ENCODE measurements around the gene TNFRSF18. TPM values are rescaled to one million over a fixed set of nuclear protein-coding genes. Genes with fewer than 3 reads are reported as not detected.

The TNFRSF18 gene
- total RNA-seq, 1 donor, result 4.3 TPM

DNA sequence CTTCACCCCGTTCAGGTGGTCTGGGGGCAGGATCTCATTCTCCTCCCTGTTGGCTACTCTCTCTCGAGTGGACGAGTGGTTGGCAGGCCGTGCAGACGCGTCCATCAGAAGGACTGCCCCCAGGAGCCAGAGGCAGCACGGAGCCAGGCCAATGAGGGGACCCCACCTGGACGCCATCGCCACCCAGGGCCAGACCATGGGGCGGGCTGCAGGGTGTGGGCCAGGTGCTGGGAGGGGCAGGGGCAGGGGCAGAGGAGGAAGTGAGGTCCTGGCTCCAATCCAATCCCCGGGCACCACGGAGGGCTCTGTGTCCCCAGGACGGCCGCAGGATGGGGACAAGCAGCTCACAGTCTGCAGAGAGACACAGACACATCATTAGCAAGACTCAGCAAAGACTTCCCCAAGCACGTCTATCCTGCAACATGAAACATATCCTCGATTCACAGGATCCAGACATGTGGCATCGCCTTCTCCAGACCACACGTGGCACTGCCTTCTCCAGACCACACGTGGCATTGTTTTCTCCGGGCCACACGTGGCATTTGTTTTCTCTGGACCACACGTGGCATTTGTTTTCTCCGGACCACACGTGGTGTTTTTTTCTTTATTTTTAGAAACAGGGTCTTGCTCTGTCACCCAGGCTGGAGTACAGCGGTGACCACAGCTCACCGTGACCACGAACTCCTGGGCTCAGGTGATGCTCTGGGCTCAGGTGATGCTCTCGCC, 22.4 kb upstream of the TNFRSF18 start:
- DNase-seq (ENCODE audit: low read depth in 2 of 3, low spot score in 2 of 3), result no peak

DNA sequence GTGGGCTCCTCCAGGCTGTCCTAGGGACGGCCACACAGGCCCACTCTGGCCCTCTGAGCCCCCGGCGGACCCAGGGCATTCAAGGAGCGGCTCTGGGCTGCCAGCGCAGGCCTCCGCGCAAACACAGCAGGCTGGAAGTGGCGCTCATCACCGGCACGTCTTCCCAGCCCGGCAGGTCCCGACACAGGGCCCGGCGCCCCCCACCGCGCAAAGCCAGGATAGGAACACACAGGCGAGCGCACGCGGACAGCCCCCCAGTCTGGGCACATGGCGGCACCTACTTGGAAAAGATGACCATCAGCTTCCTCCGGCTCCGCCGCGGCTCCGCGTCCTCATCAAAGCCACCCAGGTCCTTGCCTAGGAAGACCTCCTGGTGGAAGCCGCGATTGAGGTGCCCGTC, 21.8 kb upstream of the TNFRSF18 start:
- DNase-seq (ENCODE audit: low read depth in 2 of 3, low spot score in 2 of 3), result no peak

DNA sequence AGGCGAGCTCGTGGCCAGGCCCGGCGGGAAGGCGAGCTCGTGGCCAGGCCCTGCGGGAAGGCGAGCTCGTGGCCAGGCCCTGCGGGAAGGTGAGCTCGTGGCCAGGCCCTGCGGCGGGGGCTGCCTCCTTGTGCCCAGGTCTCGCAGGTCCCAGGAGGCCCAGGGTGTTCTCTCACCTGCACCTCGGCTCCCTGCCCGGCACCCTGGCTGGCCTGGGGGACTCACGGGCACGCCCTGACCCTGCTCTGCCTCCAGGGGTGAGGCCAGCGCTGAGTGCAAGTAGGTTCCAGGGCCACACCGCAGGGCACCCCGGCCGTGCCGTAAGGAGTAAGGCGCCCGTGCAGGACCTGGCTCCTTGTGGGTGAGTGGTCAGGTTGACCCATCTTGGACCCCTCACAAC, 21.0 kb upstream of the TNFRSF18 start:
- DNase-seq (ENCODE audit: low read depth in 2 of 3, low spot score in 2 of 3), result no peak

DNA sequence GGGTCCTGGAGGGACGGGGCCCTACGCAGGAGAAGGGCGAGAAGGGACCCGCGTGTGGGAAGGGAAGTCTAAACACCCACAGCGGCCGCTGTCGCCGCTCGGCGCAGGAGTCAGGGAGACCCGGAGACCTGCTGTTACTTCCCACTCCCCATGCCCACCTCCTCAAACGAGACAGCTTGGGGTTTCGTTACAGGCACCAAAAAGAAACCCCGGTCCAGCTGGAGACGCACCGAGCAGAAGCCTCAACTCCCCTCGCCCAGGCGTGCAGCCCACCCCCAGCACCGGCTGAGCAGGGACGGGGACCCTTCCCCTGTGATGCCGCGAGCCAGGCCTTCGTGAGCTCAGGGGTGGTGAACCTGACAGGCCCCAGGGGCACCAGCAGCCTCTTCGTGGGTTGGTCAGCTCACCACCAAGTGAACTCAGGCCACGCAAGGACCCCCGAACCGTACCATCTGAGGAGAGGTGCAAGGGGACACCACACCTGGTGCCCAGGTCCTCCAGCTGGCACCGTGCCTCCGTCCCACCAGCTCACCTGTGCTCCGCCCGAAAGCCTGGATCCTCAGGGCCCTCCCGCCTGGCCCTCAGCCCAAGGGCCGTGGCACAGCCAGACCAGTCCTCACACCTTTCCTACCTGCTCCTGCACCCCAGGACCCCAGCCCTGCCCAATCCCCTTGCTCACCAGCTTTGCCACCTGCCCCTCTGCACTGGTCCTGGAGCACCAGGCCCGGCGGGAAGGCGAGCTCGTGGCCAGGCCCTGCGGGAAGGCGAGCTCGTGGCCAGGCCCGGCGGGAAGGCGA, 20.4 kb upstream of the TNFRSF18 start:
- DNase-seq (ENCODE audit: low read depth in 2 of 3, low spot score in 2 of 3), result no peak

DNA sequence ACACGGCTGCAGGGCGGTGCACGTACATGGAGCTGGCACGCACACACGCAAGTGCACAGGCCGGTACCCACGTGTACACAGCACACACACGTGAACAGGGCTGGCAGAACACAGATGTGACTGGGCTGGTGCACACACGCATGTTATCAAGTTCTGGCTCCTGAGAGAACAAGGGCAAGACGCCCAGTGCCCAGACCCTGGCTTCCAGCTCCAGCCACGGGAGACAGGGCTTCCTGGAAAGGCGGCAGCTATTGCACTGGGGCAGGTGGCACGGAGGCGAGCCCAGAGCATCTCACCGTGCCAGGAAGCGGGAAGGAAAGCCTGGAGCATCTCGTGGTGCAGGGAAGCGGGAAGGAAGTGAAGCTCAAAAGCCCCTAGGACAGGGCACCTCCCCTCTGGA, 19.5 kb upstream of the TNFRSF18 start:
- no peak for DNase-seq (ENCODE audit: low read depth in 2 of 3, low spot score in 2 of 3)

DNA sequence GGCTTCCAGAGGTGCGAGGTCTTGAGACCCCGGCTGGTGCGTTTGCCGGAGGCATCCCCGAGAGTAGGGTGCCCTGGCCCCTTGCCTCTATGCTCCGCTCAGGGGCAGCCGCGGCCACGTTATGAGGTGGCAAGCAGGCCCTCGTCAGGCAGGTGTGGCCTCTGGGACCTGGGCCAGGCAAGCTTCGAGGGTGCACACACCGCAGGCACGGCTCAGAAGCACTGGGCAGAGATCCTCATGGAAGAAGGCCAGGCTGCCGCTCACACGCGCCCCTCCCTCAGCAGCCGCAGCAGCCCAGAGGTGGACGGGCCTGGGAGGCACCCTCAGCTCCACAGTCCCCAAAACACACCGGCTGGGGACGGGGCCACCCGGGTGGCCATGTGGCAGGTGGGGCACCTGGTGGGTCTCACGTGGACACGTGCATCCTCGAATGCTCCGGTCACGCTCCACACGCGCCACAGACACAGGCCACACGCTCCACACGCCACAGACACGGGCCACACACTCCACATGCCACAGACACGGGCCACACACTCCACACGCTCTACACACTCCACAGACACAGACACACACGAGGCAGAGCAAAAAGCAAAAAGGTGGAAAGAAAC, 18.9 kb upstream of the TNFRSF18 start:
- DNase-seq (ENCODE audit: low read depth in 2 of 3, low spot score in 2 of 3), result no peak

DNA sequence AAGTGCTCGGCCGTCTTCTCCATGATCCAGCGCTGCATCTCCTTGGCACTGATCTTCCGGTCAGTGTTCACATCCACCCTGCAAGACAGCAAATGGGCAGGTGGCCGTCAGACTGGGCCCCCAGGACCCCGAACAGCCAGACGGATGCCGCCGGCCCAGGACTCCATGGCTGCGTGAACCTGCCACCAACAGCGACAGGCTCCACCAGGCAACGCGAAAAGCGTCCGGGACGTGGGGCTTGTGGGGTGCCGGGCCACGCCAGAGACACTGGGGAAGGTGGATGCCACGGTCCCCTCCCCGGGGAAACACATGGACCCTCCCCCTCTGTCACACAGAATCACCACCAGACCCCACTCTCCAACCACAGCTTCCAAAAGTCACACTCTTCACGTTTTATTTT, 17.5 kb upstream of the TNFRSF18 start:
- no peak for DNase-seq (ENCODE audit: low read depth in 2 of 3, low spot score in 2 of 3)

DNA sequence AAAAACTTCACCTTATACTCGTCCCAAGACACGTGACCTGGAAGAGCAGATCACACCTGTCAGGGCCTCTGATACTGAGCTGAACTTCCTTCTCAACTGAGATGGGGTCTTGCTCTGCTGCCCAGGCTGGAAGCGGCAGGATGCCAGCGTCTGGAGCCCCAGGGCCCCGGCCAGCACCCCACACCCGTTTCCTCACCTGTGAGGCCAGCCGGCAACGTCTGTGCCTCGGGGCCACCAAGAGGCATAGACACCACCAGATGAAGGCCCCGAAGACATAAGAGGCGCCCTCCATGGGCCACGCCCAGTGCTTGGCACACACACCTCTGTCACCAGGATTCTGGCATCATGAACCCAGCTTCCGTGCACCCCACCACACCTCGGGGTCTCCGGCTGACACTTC, 16.9 kb upstream of the TNFRSF18 start:
- DNase-seq (ENCODE audit: low read depth in 2 of 3, low spot score in 2 of 3), result no peak

DNA sequence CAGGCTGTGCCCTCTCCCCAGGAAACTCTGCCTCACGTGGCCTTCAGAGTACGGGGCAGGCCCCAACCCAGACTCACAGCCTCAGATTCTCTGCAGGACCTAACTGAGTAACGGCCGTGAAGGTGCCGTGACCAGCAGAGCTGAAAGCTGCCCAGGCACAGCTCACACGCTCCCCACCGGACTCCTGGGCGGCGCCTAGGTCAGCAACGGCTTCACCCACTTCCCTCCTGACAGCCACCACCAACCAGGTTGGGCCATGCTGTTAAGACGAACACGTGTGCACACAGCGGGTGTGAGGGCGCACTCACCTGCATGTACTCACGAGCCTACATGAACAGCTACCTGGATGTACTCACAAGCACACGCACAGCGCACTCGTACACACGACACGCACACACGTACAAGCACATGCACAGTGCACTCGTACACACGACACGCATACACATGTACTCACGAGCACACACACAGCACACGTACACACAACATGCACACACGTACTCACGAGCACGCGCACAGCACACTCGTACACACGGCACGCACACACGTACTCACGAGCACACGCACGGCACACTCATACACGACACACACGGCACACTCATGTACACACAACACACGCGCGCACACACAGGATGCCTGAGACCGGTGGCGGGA, 16.3 kb upstream of the TNFRSF18 start:
- DNase-seq (ENCODE audit: low read depth in 2 of 3, low spot score in 2 of 3), result no peak

DNA sequence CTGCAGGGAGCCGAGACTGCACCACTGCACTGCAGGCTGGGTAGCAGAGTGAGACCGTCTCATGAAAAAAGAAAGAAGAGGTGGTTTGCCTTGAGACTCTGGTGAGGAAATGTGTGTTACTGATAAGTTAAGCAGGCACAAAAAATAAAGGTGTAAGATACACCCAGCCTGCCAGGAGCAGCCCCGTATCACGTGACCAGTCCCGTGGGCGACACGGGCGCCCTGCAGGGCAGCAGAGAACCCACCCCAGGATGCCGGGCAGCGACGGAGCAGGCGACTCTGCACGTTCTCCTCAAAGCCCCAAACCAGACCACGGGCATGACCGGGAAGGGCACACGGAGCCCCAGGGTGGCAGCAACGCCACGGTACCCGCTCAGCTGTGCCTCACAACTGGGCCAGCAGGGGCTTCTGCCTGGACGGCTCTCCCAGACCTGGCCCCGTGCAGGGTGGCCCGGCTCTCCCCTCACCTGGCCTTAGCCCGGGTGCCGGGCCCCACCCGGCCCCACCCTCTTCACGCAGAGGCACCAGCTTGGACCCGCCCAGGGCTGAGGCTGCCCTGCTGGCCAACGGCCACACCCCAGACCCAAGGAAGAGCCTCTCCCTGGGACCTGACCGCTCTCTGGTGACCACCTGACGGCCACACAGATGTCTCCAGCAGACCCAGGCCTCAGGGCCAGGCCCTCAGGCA, 15.6 kb upstream of the TNFRSF18 start:
- DNase-seq (ENCODE audit: low read depth in 2 of 3, low spot score in 2 of 3), result no peak

DNA sequence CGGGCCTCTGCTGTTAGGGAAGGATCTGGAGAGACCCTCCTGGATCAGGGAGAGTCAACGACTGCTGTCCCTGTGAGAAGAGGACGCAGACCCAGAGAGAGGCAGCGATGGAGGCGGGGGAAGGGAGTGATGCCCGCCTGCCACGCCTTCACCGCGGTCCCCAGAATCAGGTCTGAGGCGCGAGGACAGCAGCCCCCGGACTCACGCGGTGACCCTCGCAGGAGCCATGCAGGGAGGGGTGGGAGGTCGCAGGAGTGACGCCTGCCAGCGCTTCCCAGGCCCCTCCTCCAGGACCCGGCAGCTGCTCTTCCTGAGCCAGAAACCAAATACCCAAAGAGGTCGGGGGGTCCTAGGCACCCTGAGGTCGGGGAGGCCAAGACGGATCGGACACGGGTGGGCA, 13.8 kb upstream of the TNFRSF18 start:
- no peak for DNase-seq (ENCODE audit: low read depth in 2 of 3, low spot score in 2 of 3)

DNA sequence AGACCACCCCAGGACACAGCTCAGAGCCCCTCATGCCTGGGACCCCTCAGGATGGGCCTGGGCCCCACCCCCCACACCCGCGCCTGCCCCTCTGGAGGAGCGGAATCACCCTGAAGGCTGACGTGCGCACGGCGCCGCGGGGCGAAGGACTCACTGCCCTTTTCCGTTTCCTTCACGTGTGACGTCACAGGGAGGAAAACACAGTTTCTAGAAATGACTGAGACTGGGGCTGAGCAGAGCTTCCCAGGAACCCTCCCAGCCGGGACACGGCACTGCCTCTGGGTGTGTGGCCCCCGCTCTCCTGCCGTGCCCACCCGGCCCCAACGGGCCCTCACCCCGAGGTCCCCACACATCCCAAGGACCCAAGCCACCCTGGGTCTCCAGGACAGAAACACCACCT, 12.9 kb upstream of the TNFRSF18 start:
- DNase-seq (ENCODE audit: low read depth in 2 of 3, low spot score in 2 of 3), result no peak

DNA sequence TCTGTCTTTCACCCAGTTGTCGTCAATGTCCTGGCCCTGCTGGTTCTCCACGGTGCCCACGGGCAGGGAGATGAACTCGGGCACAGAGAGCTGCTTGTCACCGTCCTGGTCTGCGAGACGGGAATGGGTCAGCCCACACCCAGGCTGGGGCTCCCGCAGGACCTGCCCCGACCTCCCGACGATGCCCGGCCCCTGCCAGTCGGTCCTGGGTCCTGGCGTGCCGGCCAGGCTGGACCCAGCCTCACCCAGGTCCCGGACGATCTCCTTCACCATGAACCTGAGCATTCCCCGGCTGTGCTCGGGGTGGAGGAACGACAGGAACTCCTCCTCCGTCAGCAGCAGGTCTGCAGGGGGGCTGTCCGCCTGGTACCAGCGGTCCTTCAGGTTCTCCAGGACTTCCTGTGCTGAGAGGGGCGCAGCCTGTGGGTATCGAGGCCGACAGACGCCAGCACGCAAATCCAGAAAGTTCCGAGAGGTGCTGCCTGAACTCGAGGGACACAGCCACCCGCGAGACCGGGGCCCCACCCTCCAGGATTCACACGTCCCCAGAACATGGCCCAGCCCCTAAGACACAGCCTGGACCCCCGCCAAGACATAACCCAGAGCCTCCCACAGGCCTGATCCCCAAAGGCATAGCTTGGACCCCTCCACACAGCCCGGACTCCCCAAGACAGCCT, 12.3 kb upstream of the TNFRSF18 start:
- no peak for DNase-seq (ENCODE audit: low read depth in 2 of 3, low spot score in 2 of 3)

DNA sequence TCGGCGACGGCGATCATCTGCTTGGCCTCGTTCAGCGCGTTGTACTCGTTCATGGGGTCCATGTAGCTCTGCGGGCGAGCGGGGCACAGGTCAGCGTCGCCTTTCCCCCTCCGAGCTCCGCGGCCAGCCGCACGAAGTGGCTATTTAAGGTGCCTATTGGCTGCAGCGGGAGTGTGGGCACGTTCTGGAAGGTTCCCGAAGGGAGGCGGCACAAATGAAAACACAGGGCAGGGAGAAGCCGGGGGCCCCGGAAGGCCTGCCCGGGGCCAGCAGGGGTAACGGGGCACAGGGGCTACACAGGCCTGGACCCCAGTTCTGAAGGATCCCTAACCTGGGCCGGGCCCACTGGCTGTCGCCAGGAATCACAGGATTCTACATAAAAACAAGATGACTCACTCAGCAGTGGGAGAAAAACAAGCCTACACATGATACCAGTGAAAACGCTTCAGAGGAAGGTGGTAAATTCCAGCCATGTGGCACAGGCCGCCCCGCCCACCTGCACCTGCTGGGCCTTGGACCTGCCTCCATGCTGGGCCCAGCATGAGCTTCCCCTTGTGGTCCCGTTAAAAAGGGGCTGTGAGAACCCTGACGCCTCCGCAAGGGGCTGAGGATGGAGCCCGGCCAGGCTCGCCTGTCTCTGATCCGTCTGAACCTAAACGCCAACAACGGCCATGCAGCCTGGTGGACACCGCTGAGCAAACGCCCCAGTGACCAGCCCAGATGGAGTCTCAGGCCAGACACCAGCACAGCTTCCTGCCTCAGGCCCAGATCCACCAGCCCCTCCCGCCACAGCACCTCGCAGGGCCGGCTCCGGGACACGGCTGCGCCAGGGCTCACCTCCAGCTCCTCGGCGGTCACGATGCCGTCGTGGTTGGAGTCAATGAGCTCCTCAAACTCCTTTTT, 11.5 kb upstream of the TNFRSF18 start:
- DNase-seq (ENCODE audit: low read depth in 2 of 3, low spot score in 2 of 3), result no peak

DNA sequence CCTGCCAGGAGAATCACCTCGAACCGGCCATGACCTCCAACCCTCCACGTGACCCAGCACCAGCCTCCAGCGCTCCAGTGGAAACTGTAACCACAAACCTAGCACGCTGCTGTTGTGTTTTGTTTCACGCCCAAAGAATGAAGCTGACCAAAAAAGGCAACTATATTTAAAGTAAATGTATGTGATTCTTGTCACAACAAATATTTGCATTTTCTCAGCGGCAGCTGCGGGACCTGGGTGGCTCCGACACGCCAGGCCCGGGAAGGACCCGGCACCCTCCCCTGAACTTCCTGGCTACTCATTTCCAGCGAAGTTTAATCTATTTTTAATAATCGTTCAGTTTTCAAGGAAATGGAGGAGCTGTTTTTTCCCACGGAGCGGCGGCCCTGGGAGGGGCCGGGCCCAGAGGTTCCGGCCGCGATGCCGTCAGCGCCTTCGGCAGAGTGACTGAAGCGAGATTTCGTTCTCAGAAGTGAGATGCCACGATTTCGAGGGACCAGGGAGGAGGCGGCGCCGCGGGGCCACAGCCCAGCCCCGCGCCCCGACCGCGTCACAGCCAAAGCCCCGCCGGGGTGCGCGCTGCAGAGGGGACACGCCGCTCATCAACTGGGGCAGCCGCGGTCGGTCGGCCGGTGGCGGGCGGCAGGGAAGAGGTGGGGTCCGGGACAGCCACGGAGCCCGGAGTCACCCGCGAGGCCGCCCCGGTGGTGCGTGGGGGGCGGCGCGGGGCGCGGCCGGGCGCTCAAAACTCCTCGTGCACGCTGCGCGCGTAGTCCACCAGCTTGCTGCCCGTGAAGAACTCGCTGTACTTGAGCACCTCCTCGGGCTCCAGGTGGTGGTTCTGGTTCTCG, 10.6 kb upstream of the TNFRSF18 start:
- no peak for DNase-seq (ENCODE audit: low read depth in 2 of 3, low spot score in 2 of 3)

DNA sequence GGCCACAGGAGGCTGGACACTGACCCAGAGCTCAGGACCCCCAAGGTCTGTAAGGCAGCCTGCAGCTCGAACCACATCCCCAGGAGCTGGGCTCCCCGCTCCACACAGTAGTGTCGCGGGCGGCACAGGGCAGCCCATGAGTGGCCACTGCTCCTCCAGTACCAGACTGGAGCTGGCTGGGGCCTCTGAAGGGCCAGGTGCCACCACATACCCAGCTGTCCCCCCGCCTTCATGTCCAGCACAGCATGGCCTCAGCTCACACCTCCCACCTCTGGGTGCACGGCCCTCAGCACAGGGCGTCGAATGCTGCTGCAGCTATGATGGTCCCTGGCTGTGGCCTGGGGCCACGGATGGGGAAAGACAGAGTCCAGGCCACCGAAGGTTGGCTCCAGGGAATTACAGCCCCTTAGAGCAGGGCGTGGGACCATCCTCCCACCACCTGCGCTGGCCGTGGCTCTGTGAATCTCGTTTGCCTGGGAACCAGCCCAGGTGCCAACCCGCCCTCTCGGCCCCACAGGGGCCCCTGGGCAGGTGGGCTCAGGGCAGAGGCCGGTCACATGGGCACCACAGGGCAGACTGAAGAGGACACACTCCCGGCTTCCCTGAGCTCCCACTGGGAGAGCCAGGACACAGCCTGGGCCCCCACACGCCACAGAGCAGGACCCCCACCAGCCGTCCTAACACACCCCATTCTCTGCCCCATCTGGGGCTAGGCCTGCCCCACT, 9.7 kb upstream of the TNFRSF18 start:
- no peak for DNase-seq (ENCODE audit: low read depth in 2 of 3, low spot score in 2 of 3)

DNA sequence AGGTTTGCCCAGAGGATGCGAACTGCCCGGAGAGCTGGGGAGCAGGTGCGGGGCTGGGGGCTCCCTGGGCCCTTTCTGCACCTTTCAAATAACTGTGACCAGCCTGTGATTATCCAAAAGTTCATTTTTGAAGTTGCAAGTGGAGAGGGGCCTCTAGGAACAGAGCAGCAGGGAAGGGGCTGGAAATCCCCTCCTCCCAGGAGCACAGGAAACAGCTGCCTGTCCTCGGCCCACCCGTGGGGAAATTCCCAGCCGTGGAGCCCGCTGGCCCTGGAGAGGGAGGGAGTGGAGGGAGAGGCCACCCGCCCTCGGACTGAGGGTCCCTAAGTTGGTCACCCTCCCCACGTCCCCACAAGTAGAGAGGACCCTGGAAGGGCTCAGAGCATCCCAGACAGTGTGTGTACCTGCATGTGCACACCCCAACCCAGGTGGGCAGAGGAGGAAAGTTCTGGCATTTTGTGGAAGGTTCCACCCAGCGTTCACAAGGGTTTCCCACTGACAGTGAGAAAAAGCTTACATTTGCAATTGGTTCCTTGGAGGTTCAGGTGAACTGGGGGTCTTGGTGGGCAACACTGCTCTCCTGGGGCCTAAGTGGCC, 8.8 kb upstream of the TNFRSF18 start:
- no peak for DNase-seq (ENCODE audit: low read depth in 2 of 3, low spot score in 2 of 3)

Data from hematopoietic multipotent progenitor cell (in vitro differentiated cells).